Measurements from ENCODE around the gene TNK1.
A peak's percentile ranks its signal among the peaks of the same experiment; 100 is the strongest.

Gene TNK1

GRCh38 chr17:7413346-7413985 lies 32.6 kb downstream of the TNK1 start:
- peak; percentile 52 for DNase-seq

GRCh38 chr17:7414837-7415236 lies 33.9 kb downstream of the TNK1 start:
- no peak for DNase-seq

DNA sequence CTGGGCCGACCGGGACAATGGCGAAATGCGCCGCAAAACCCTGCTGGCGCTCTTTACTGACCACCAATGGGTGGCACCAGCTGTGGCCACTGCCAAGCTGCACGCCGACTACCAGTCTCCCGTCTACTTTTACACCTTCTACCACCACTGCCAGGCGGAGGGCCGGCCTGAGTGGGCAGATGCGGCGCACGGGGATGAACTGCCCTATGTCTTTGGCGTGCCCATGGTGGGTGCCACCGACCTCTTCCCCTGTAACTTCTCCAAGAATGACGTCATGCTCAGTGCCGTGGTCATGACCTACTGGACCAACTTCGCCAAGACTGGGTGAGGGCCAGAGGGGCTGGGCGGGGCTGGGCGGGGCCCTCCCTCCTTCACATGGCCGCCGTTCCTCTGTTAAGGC lies 34.9 kb downstream of the TNK1 start:
- DNase-seq, result no peak

DNA sequence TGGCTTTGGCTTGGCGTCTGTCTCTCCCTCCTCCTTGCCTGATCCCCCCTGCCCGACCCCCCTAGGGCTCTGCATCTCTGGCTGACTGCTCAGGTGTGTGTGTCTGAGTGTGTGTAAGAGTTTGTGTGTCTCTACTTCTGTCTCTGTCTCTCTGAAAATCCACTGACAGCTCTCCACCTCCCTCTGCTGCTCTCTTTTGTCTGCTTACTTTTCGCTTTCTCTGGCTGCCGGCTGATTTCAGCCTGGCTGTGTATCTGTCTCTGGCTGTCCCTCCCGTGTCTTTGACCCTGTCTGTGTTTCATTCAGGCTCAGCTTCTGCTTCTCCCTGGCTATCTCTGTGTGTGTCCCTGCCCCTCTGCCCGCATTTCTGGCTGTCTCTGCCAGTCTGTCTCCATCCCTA lies 35.4 kb downstream of the TNK1 start:
- no peak for DNase-seq

DNA sequence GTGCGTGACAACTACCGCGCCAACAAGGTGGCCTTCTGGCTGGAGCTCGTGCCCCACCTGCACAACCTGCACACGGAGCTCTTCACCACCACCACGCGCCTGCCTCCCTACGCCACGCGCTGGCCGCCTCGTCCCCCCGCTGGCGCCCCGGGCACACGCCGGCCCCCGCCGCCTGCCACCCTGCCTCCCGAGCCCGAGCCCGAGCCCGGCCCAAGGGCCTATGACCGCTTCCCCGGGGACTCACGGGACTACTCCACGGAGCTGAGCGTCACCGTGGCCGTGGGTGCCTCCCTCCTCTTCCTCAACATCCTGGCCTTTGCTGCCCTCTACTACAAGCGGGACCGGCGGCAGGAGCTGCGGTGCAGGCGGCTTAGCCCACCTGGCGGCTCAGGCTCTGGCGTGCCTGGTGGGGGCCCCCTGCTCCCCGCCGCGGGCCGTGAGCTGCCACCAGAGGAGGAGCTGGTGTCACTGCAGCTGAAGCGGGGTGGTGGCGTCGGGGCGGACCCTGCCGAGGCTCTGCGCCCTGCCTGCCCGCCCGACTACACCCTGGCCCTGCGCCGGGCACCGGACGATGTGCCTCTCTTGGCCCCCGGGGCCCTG lies 36.3 kb downstream of the TNK1 start:
- DNase-seq, result no peak

- DNase-seq, result no peak
Observed at GRCh38 chr17:7418472-7419152, 37.7 kb downstream of the TNK1 start.

GRCh38 chr17:7419819-7420610 lies 39.1 kb downstream of the TNK1 start, which contains the start of gene SPEM1:
Gene SPEM1 (plus strand): TSS chr17:7420324. CDS start chr17:7420385, 61 bp downstream.
- DNase-seq, result no peak

DNA sequence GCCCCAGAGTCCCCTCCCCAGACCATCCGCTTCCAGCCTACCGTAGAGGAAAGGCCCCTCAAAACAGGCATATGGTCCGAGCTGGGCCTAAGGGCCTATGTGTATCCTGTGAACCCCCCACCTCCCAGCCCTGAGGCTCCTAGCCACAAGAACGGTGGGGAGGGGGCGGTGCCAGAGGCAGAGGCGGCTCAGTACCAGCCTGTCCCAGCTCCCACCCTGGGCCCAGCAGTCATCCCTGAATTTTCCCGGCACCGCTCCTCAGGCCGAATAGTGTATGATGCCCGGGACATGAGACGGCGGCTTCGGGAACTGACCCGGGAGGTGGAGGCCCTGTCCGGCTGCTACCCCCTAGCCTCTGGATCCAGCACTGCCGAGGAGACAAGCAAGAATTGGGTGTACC lies 40.3 kb downstream of the TNK1 start:
- DNase-seq, result no peak

- DNase-seq, result no peak
Observed at GRCh38 chr17:7423679-7424078, 42.8 kb downstream of the TNK1 start.

- DNase-seq, result no peak
Observed at GRCh38 chr17:7425316-7425715, 44.4 kb downstream of the TNK1 start, which contains the start of gene SPEM2. Gene SPEM2 (plus strand): TSS chr17:7425616. CDS start chr17:7425689, 73 bp downstream.

DNA sequence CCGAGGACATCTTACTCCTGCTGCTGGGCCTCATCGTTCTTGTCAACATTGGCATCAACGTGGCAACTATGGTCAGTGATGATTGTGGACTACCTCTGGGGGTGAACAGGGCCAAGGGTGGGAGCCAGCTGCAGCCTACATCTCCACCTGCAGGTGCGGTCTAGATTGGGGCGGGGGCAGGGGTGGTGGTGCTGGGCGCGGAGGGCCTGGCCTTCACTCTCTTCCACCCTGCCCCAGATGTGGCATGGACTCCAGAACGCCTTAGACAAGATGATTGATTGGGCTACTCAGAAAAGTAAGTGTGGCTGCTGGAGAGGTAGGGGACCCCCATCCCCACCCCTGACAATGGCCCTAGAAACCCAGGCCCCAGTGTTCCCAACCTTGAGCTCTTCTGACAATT lies 44.9 kb downstream of the TNK1 start:
- DNase-seq, result no peak

DNA sequence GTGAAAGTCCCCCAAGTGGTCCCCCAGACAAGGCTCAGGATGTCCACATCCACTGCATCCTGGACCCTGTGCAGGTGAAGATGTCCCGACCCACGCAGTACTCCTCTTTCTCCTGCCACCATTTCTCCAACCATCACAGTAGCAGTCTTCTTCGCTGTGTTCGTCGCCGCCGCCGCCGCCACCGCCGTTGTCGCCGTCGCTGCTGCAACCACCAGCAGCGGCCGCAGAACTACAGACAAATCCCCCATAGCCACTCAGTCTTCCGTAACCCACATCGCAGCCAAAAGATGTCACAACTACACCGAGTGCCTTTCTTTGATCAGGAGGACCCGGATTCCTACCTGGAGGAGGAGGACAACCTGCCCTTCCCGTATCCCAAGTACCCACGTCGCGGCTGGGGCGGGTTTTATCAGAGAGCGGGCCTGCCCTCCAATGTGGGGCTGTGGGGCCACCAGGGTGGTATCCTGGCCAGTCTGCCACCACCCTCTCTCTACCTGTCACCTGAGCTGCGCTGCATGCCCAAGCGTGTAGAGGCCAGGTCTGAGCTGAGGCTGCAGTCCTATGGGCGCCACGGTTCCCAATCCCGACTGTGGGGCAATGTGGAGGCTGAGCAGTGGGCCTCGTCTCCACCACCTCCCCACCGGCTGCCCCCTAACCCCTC lies 45.4 kb downstream of the TNK1 start:
- DNase-seq, result no peak

- no peak for DNase-seq
Observed at GRCh38 chr17:7426896-7427489, 46.1 kb downstream of the TNK1 start.

GRCh38 chr17:7427549-7427948 lies 46.7 kb downstream of the TNK1 start:
- DNase-seq, result no peak

DNA sequence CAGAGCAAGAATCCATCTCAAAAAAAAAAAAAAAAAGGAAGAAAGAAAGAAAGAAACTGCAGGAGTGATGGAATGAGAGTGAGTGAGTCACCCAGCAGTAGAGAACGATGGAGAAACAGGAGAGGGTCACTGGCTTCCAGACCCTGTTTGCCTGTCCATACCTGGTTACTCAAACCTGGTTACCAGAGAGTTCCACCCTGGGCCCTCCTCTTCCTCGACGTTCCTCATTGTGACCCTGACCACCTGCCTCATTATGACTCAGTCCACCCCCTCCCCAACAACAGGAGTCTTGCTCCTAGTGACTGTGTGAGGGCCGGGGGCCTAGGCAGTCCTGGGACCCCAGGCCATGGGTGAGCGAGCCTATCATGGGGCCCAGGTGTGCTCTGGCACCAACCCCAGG lies 47.7 kb downstream of the TNK1 start, which contains the start of gene SPEM3:
Gene SPEM3 (plus strand): TSS at position 301 of the 400 bp plus-strand sequence. CDS start 46 bp downstream, at position 347.
- DNase-seq, result no peak

DNA sequence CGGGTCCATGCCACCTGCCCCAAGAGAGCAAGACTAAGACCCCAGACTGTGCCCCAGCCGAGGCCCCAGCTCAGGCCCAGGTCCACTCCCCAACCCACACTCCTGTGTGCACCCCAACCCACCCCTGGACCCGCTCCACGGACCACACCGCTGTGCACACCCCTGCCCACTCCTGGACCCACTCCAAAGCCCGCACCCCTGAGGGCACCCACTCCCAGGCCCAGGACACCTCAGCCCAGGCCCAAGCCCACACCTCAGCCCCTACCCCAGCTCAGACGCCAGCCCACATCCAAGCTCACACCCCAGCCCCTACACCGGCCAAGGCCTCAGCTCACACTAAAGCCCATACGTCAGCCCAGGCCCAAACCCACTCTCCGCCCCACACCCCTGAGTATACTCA lies 48.8 kb downstream of the TNK1 start:
- no peak for DNase-seq

GRCh38 chr17:7431231-7431630 lies 50.3 kb downstream of the TNK1 start:
- DNase-seq, result peak; percentile 28

DNA sequence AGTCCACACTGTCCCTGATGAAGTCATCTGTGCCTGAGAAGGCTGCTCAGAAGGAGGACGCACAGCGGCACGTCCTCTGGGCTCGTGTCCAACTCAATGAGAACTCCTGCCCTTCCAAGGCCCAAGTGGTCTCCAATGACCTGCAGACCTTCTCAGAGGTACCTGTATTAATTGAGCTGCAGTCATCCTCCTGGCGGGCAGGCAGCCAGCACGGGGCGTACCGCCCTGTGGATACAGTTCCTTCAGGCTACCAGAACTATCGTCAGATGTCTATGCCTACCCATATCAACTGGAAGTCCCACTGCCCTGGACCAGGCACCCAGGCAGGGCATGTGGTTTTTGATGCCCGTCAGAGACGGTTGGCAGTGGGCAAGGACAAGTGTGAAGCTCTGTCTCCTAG lies 51.4 kb downstream of the TNK1 start:
- no peak for DNase-seq

DNA sequence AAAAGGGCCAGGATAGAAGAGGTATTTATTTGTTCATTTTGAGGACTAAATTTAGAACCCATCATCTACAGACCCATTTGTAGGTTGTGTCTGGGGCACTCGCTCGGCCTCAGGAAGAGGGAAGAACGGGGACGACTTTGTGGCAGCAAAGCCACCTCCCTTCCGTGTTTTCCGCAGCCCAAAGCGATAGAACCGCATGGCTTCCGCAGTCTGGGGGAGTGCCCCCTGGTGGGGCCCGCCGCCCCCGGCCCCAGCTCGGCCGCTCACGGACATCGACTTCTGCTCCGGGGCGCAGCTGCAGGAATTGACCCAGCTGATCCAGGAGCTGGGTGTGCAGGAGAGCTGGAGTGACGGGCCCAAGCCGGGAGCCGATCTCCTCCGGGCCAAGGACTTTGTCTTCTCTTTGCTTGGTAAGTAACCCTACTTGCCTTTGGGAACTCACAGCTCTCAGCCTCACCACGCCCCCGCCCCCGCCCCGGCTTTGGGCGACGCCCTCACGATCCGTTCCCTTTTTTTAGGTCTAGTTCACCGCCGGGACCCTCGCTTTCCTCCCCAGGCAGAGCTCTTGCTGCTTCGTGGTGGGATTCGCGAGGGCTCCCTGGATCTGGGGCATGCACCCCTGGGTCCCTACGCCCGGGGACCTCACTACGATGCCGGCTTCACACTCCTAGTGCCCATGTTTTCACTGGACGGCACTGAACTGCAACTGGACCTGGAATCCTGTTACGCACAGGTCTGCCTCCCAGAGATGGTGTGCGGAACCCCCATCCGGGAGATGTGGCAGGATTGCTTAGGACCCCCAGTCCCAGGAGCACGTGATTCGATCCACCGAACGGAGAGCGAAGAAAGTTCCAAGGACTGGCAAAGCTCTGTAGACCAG lies 55.0 kb downstream of the TNK1 start:
- DNase-seq, result no peak

DNA sequence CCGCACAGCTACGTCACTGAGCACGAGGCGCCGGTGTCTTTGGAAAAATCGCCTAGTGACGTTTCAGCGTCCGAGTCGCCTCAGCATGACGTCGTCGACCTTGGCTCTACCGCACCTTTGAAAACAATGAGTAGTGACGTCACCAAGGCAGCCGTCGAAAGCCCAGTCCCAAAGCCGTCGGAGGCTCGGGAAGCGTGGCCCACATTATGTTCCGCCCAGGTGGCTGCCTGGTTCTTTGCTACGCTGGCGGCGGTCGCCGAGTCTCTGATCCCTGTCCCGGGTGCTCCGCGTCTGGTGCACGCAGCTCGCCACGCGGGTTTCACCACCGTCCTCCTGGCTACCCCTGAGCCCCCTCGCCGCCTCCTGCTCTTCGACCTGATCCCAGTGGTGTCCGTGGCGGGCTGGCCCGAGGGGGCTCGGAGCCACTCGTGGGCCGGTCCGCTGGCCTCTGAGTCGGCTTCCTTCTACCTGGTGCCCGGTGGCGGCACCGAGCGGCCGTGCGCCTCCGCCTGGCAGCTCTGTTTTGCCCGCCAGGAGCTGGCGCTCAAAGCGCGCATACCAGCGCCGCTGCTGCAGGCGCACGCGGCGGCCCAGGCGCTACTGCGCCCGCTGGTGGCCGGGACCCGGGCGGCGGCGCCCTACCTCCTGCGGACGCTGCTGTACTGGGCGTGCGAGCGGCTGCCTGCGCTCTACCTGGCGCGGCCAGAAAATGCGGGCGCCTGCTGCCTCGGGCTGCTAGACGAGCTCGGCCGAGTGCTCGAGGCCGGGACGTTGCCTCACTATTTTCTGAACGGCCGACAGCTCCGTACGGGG lies 55.9 kb downstream of the TNK1 start:
- peak; percentile 62 for DNase-seq
